Smooth muscle cell (in vitro differentiated cells): Measurements from ENCODE around the gene ALB. TPM values are rescaled to one million over a fixed set of nuclear protein-coding genes. Genes with fewer than 3 reads are reported as not detected.

Source experiments
- DNase-seq: peaks from one replicate; lab custom pipeline; 2025; ENCODE audit not compliant: unreplicated experiment; lab: John Stamatoyannopoulos, UW
- H2AFZ ChIP-seq: fragments of 200-600 bp; sonication (generic); 2 replicates; pipeline ENCODE4 v1.6.0; 2016; ENCODE audit warnings: antibody characterized with exemption, low read depth, mild to moderate bottlenecking
- H3F3A ChIP-seq: fragments of 200-600 bp; sonication (generic); 2 replicates; pipeline ENCODE4 v1.6.0; 2017; ENCODE audit warnings: antibody characterized with exemption, low read depth
- H3K27ac ChIP-seq: fragments of 200-600 bp; sonication (generic); 2 replicates; pipeline ENCODE4 v1.5.1; 2016; ENCODE audit warnings: low read depth, mild to moderate bottlenecking
- H3K27me3 ChIP-seq: fragments of 200-600 bp; sonication (generic); 2 replicates; pipeline ENCODE4 v1.6.1; 2016; ENCODE audit warnings: low read depth, mild to moderate bottlenecking
- H3K36me3 ChIP-seq: fragments of 200-600 bp; sonication (generic); 2 replicates; pipeline ENCODE4 v1.5.1; 2016; ENCODE audit warnings: low read depth
- H3K4me1 ChIP-seq: fragments of 200-600 bp; sonication (generic); 2 replicates; pipeline ENCODE4 v1.5.1; 2016; ENCODE audit warnings: low read depth
- H3K4me2 ChIP-seq: fragments of 200-600 bp; sonication (generic); 2 replicates; pipeline ENCODE4 v1.6.0; 2016; ENCODE audit warnings: mild to moderate bottlenecking
- H3K4me3 ChIP-seq: fragments of 200-600 bp; sonication (generic); 2 replicates; pipeline ENCODE4 v1.5.1; 2016; ENCODE audit warnings: mild to moderate bottlenecking
- H3K79me2 ChIP-seq: fragments of 200-600 bp; sonication (generic); 2 replicates; pipeline ENCODE4 v1.6.0; 2016; ENCODE audit warnings: low read depth, mild to moderate bottlenecking
- H3K9ac ChIP-seq: fragments of 200-600 bp; sonication (generic); 2 replicates; pipeline ENCODE4 v1.6.0; 2016; ENCODE audit warnings: low read depth
- H3K9me3 ChIP-seq: fragments of 200-600 bp; sonication (generic); replicated peaks from 2 replicates; pipeline ENCODE4 v1.5.1; 2016; ENCODE audit warnings: low read depth
- H4K20me1 ChIP-seq: fragments of 200-600 bp; sonication (generic); 2 replicates; pipeline ENCODE4 v1.6.0; 2016; ENCODE audit warnings: low read depth
- WGBS: methylation state at CpG from one replicate; pipeline ENCODE4 v1.1.7; 2016; ENCODE audit warnings: low lambda C conversion rate; 5-methylcytosine and 5-hydroxymethylcytosine counted together
- polyA plus RNA-seq: library from polyadenylated mRNA; unstranded; fragments of >200 nt; fragmentation: Nextera tagmentation; extraction: Ambion mirVana; gene quantifications from 2 replicates; pipeline ENCODE4 v1.2.1, GENCODE V29; 2016
- total RNA-seq: library from RNA; depleted of rRNA; stranded (reverse); fragments of >200 nt; gene quantifications from 2 replicates; pipeline ENCODE4 v1.2.3, GENCODE V29; 2014
- TF ChIP-seq, protein P1 (sequence below): fragments of 200-600 bp; sonication (generic); IDR thresholded peaks from 2 replicates; pipeline ENCODE4 v1.5.1; 2017; ENCODE audit warnings: borderline replicate concordance, mild to moderate bottlenecking, antibody characterized with exemption; ENCODE audit not compliant: insufficient read depth, poor library complexity, severe bottlenecking

The ALB gene
- total and polyA plus RNA-seq, 2 experiments from 2014 or later = 0.85 to 4.8 TPM

DNA sequence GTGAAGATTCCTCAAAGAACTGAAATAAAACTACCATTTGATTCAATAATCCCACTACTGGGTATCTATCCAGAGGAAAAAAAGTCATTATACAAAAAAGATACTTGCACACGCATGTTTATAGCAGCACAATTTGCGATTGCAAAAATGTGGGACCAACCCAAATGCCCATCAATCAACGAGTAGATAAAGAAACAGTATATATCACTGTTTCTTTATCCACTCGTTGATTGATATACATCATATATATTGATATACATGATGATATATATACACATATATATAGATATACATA is 18.3 kb downstream of the ALB start:
- Histone ChIP-seq H3K4me2 (no peak overlapping the region), H3K36me3 (no peaks in the 10 kb centered on the region), H4K20me1 (no peaks in the 10 kb centered on the region), H3K4me3 (no peak overlapping the region), H3K27me3 (no peaks in the 10 kb centered on the region), H3K9ac (no peak overlapping the region), H3K9me3 (no peaks in the 10 kb centered on the region), H2AFZ (no peak overlapping the region), H3K79me2 (no peaks in the 10 kb centered on the region), H3F3A (no peaks in the 10 kb centered on the region), H3K27ac (no peak overlapping the region), H3K4me1 (no peaks in the 10 kb centered on the region)
- TF ChIP-seq, protein P1, sequence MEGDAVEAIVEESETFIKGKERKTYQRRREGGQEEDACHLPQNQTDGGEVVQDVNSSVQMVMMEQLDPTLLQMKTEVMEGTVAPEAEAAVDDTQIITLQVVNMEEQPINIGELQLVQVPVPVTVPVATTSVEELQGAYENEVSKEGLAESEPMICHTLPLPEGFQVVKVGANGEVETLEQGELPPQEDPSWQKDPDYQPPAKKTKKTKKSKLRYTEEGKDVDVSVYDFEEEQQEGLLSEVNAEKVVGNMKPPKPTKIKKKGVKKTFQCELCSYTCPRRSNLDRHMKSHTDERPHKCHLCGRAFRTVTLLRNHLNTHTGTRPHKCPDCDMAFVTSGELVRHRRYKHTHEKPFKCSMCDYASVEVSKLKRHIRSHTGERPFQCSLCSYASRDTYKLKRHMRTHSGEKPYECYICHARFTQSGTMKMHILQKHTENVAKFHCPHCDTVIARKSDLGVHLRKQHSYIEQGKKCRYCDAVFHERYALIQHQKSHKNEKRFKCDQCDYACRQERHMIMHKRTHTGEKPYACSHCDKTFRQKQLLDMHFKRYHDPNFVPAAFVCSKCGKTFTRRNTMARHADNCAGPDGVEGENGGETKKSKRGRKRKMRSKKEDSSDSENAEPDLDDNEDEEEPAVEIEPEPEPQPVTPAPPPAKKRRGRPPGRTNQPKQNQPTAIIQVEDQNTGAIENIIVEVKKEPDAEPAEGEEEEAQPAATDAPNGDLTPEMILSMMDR = no peak
- DNase-seq = no peak
- 87% methylated on average over 4 of the region's 4 CpGs for WGBS

DNA sequence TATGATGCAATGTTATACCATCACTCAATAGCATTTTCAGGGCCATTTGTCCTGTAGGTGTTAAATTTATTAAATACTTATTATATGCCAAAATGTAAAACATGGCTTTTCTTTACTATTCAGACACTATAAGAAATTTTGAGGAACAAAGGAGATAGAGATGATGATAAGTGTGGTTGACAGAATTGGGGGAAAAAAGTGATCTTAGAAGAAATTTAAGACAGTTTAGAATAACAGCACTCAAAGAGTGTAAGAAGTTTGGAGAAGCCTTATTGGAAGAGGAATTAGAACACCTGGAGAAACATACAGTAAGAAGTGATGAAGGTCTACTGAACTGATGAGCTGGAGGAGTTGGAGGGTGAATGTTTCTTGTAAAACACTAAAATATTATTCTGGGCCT is 19.1 kb downstream of the ALB start:
- no peak overlapping the region for H3K27ac ChIP-seq
- no peak for DNase-seq
- TF ChIP-seq, protein P1 = no peak
- no peaks in the 10 kb centered on the region for H3K4me1 ChIP-seq
- H3K4me2 ChIP-seq = no peak overlapping the region
- no peaks in the 10 kb centered on the region for H4K20me1 ChIP-seq
- H3K4me3 ChIP-seq = no peak overlapping the region
- no peaks in the 10 kb centered on the region for H3F3A ChIP-seq
- no peaks in the 10 kb centered on the region for H3K27me3 ChIP-seq
- no peaks in the 10 kb centered on the region for H3K9me3 ChIP-seq
- H3K9ac ChIP-seq = no peak overlapping the region
- H3K36me3 ChIP-seq = no peaks in the 10 kb centered on the region
- no peak overlapping the region for H2AFZ ChIP-seq
- H3K79me2 ChIP-seq = no peaks in the 10 kb centered on the region

DNA sequence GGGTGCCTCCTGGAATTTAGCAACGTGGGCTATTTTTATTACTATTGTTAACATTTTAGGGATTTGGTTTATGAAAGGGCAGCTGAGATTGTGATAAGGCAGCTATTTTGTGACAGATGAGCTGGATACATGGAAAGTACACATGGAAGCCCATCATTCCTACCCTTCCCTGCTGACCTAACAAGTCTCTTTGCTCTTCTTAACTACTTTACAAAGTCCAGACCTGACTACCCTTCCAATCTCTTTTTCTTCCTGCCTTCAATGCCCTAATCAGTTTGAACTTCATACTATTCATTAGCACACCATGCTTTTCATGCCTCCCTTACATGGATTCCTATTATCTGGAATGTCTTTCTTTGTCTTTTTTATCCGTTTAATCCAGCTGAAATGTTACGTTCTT is 22.6 kb downstream of the ALB start:
- 86% methylated on average over 3 of the region's 3 CpGs for WGBS
- no peak overlapping the region for H3K27ac ChIP-seq
- no peaks in the 10 kb centered on the region for H3F3A ChIP-seq
- DNase-seq = no peak
- H3K9me3 ChIP-seq = no peaks in the 10 kb centered on the region
- H3K27me3 ChIP-seq = no peaks in the 10 kb centered on the region
- H3K36me3 ChIP-seq = no peaks in the 10 kb centered on the region
- no peaks in the 10 kb centered on the region for H3K4me1 ChIP-seq
- H3K79me2 ChIP-seq = no peaks in the 10 kb centered on the region
- H3K9ac ChIP-seq = no peak overlapping the region
- no peak overlapping the region for H3K4me3 ChIP-seq
- H3K4me2 ChIP-seq = no peak overlapping the region
- H4K20me1 ChIP-seq = no peaks in the 10 kb centered on the region
- no peak overlapping the region for H2AFZ ChIP-seq
- TF ChIP-seq, protein P1 = no peak

DNA sequence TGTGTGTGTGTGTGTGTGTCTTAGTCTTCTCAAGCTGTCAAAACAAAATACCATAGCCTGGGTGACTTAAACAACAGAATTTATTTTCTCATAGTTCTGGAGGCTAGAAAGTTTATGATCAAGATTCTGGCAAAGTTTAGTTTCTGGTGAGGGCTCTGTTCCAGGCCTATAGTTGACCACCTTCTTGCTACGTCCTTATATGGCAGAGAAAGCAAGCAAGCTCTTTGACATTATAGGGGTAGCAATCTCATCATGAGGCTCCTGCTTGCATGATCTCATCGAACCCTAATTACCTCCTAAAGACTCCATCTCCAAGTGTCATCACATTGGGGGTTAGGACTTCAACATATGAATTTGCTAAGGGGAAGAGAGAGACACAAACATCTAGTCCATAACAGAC is 25.0 kb downstream of the ALB start:
- Histone ChIP-seq H3F3A (no peaks in the 10 kb centered on the region), H3K4me2 (no peak overlapping the region), H3K4me3 (no peak overlapping the region), H3K27me3 (no peaks in the 10 kb centered on the region), H3K36me3 (no peaks in the 10 kb centered on the region), H3K79me2 (no peaks in the 10 kb centered on the region), H3K27ac (no peak overlapping the region), H3K9me3 (no peaks in the 10 kb centered on the region), H2AFZ (no peak overlapping the region), H4K20me1 (no peaks in the 10 kb centered on the region), H3K9ac (no peak overlapping the region), H3K4me1 (no peaks in the 10 kb centered on the region)
- WGBS = 94% methylated on average over 2 of the region's 2 CpGs
- TF ChIP-seq, protein P1 = no peak
- no peak for DNase-seq
